CD14-positive monocyte (primary cell): ENCODE measurements around the gene DNAH11. TPM values are rescaled to one million over a fixed set of nuclear protein-coding genes. Genes with fewer than 3 reads are reported as not detected.

Experiments used
- DNase-seq, 3 donors: peaks; one replicate each; pipeline ENCODE4 v3.0.0-alpha.2; 2011 to 2022
- H2AFZ ChIP-seq: 2 replicates; pipeline ENCODE4 v1.6.0; 2012; ENCODE audit warnings: mild to moderate bottlenecking, low read depth, low read length, inconsistent platforms; ENCODE audit not compliant: insufficient read depth, poor library complexity, severe bottlenecking
- H3K27ac ChIP-seq, 2 donors: 1 replicate in 1 of 2; 2 replicates in 1 of 2; pipeline ENCODE4 v1.5.1; 2012 to 2013; ENCODE audit warnings: low read length in 2 of 2, control low read depth in 1 of 2, inconsistent platforms in 1 of 2, low read depth in 1 of 2, mild to moderate bottlenecking in 1 of 2
- H3K27me3 ChIP-seq, 2 donors: one replicate each; pipeline versions ENCODE4 v1.6.0 to v1.6.1; 2011 to 2013; ENCODE audit warnings: low read length in 2 of 2; ENCODE audit not compliant: control insufficient read depth in 2 of 2, insufficient read depth in 2 of 2
- H3K36me3 ChIP-seq, 2 donors: replicated peaks in 1 of 2; 1 replicate in 1 of 2; 2 replicates in 1 of 2; pipeline versions ENCODE4 v1.5.1 to v1.6.1; 2012 to 2013; ENCODE audit warnings: low read length in 2 of 2, control low read depth in 1 of 2, inconsistent platforms in 1 of 2, mild to moderate bottlenecking in 1 of 2; ENCODE audit not compliant: insufficient read depth in 2 of 2, control insufficient read depth in 1 of 2
- H3K4me1 ChIP-seq, 2 donors: 1 replicate in 1 of 2; 2 replicates in 1 of 2; pipeline versions ENCODE4 v1.5.1 to v1.6.1; 2012 to 2013; ENCODE audit warnings: low read length in 2 of 2, control low read depth in 1 of 2, inconsistent platforms in 1 of 2, mild to moderate bottlenecking in 1 of 2, moderate library complexity in 1 of 2; ENCODE audit not compliant: insufficient read depth in 2 of 2, control insufficient read depth in 1 of 2
- H3K4me2 ChIP-seq: replicated peaks from 2 replicates; pipeline ENCODE3; 2012; ENCODE audit warnings: low read length, moderate library complexity, mild to moderate bottlenecking; ENCODE audit not compliant: poor library complexity, severe bottlenecking; ENCODE audit errors: extremely low read depth
- H3K4me3 ChIP-seq, 3 experiments: fragments of 200-600 bp in 1 of 3; sonication (generic) in 1 of 3; replicated peaks in 1 of 3; 1 replicate in 2 of 3; 2 replicates in 1 of 3; pipeline ENCODE4 v1.5.1; 2011 to 2013; ENCODE audit warnings: low read length in 3 of 3, mild to moderate bottlenecking in 3 of 3, control low read depth in 2 of 3, low read depth in 2 of 3, inconsistent platforms in 1 of 3, moderate library complexity in 1 of 3
- H3K79me2 ChIP-seq: 2 replicates; pipeline ENCODE4 v1.6.0; 2012; ENCODE audit warnings: mild to moderate bottlenecking, control low read depth, inconsistent platforms, low read length, moderate library complexity; ENCODE audit not compliant: insufficient read depth
- H3K9ac ChIP-seq: 2 replicates; pipeline ENCODE4 v1.6.0; 2017; ENCODE audit warnings: low read length, mild to moderate bottlenecking; ENCODE audit not compliant: insufficient read depth, poor library complexity, severe bottlenecking
- H3K9me3 ChIP-seq, 2 donors: replicated peaks in 1 of 2; 1 replicate in 1 of 2; 2 replicates in 1 of 2; pipeline versions ENCODE4 v1.5.1 to v1.6.1; 2012 to 2013; ENCODE audit warnings: low read length in 2 of 2, control low read depth in 1 of 2; ENCODE audit not compliant: control insufficient read depth in 1 of 2, insufficient read depth in 1 of 2
- H4K20me1 ChIP-seq: 2 replicates; pipeline ENCODE4 v1.6.0; 2012; ENCODE audit warnings: mild to moderate bottlenecking, low read length, control low read depth, moderate library complexity; ENCODE audit not compliant: insufficient read depth
- H3K27ac Mint-ChIP-seq, 7 donors: one replicate each; pipeline ENCODE4 v1.8.0; 2020; ENCODE audit warnings: mild to moderate bottlenecking in 7 of 7, mixed read lengths in 7 of 7, moderate library complexity in 6 of 7, inconsistent platforms in 2 of 7
- H3K27me3 Mint-ChIP-seq, 3 donors: one replicate each; pipeline ENCODE4 v1.8.0; 2021 to 2022; ENCODE audit warnings: low read depth in 3 of 3, mild to moderate bottlenecking in 3 of 3, mixed read lengths in 3 of 3, moderate library complexity in 3 of 3, inconsistent platforms in 1 of 3
- H3K36me3 Mint-ChIP-seq, 2 donors: one replicate each; pipeline ENCODE4 v1.8.0; 2020; ENCODE audit warnings: mixed read lengths in 2 of 2, inconsistent platforms in 1 of 2, mild to moderate bottlenecking in 1 of 2
- H3K4me1 Mint-ChIP-seq: one replicate; pipeline ENCODE4 v1.8.0; 2020; ENCODE audit warnings: mild to moderate bottlenecking, mixed read lengths
- H3K4me3 Mint-ChIP-seq, 2 donors: one replicate each; pipeline ENCODE4 v1.8.0; 2020; ENCODE audit warnings: mild to moderate bottlenecking in 2 of 2, mixed read lengths in 2 of 2, moderate library complexity in 1 of 2
- H3K9me3 Mint-ChIP-seq, 7 donors: one replicate each; pipeline ENCODE4 v1.8.0; 2020 to 2022; ENCODE audit warnings: mixed read lengths in 7 of 7, mild to moderate bottlenecking in 6 of 7, moderate library complexity in 6 of 7, inconsistent platforms in 2 of 7
- WGBS: methylation state at CpG from one replicate; pipeline ENCODE4 v1.1.5; 2013; ENCODE audit warnings: missing lambda C conversion rate; ENCODE audit not compliant: insufficient coverage; 5-methylcytosine and 5-hydroxymethylcytosine counted together
- intact Hi-C, 2 donors: fragments of 100-400 bp; cut with micrococcal nuclease; formaldehyde crosslinking; loops; one replicate each; pipeline versions ENCODE4 v1.15.0 to v1.15.1; 2023
- polyA plus RNA-seq, 3 donors: library from polyadenylated mRNA; depleted of rRNA in 1 of 3; unstranded in 2 of 3; stranded (reverse) in 1 of 3; fragments of 300-500 nt in 2 of 3; fragments of >200 nt in 1 of 3; fragmentation: Illumina TruSeq in 2 of 3; gene quantifications; 1 replicate in 2 of 3; 2 replicates in 1 of 3; pipeline ENCODE4 v1.2.3, GENCODE V29; 2012 to 2021
- TF ChIP-seq, protein P1 (sequence below): fragments of 200-600 bp; IDR thresholded peaks from one replicate; pipeline ENCODE4 v1.8.0; 2022; ENCODE audit warnings: antibody characterized with exemption, mild to moderate bottlenecking

The DNAH11 gene
- polyA plus RNA-seq, 3 donors: not detected

DNA sequence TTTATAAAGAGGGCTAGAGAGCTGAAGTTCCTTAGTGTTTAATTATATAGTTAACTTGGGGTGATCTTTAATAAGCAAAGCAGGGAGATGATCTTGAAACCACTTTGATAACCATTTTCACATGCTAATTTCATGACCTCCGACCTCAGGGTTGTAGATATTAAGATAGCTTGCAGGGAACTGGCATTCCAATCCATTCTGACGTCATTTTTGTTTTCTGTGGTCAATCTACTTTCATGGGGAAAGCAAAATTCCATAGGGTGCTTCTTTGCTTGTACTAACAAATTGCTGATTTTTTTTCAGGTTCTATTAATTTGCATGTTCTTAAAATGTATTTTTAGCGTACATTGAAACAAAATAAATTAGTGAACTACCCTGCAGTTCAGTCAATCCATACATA, 263.5 kb downstream of the DNAH11 start:
- Histone ChIP-seq H3K36me3 (no peaks in the 10 kb centered on the region), H3K9me3 (no peaks in the 10 kb centered on the region), H3K4me3 (no peak overlapping the region), H2AFZ (no peak overlapping the region), H3K4me1 (no peaks in the 10 kb centered on the region), H3K27me3 (no peaks in the 10 kb centered on the region), H4K20me1 (no peaks in the 10 kb centered on the region), H3K79me2 (no peaks in the 10 kb centered on the region), H3K9ac (no peak overlapping the region), H3K4me2 (no peak overlapping the region), H3K27ac (no peak overlapping the region)
- no CpG with 5 or more reads among the region's 3 CpGs for whole genome bisulfite sequencing
- TF ChIP-seq, protein P1, sequence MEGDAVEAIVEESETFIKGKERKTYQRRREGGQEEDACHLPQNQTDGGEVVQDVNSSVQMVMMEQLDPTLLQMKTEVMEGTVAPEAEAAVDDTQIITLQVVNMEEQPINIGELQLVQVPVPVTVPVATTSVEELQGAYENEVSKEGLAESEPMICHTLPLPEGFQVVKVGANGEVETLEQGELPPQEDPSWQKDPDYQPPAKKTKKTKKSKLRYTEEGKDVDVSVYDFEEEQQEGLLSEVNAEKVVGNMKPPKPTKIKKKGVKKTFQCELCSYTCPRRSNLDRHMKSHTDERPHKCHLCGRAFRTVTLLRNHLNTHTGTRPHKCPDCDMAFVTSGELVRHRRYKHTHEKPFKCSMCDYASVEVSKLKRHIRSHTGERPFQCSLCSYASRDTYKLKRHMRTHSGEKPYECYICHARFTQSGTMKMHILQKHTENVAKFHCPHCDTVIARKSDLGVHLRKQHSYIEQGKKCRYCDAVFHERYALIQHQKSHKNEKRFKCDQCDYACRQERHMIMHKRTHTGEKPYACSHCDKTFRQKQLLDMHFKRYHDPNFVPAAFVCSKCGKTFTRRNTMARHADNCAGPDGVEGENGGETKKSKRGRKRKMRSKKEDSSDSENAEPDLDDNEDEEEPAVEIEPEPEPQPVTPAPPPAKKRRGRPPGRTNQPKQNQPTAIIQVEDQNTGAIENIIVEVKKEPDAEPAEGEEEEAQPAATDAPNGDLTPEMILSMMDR: no peak
- Mint-ChIP-seq H3K27ac (no peak overlapping the region), H3K27me3 (peaks cover 0 to 2% (median 0%) of the 10 kb centered on the region in 3 donors), H3K4me3 (no peak overlapping the region), H3K4me1 (no peaks in the 10 kb centered on the region), H3K9me3 (peaks cover 0 to 7% (median 2%) of the 10 kb centered on the region in 7 donors), H3K36me3 (no peaks in the 10 kb centered on the region)
- intact Hi-C loops: no loop called here
- no peak for DNase-seq

DNA sequence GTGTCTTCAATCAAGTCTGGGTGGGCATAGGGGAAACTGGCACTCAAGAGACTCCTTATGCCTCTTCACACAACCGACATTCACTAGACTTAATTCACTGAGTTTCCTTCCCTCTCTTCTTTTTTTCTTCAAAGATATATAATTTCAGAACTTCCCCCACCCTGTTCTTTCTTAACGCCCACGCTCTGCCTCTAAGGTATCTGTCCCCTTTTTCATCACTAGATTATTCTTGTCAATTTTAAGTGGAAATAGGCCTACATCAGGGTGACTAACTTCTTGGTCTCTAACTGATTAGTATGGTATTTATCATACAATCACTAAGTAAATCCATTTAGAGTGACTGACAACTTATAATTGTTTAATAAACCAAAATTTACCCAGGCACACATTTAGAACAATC, 276.2 kb downstream of the DNAH11 start:
- no CpG with 5 or more reads among the region's 3 CpGs for WGBS
- H4K20me1 ChIP-seq: no peaks in the 10 kb centered on the region
- intact Hi-C loops: no loop called here
- H2AFZ ChIP-seq: no peak overlapping the region
- Mint-ChIP-seq H3K4me3 (no peak overlapping the region), H3K27ac (no peak overlapping the region), H3K4me1 (no peaks in the 10 kb centered on the region), H3K27me3 (no peaks in the 10 kb centered on the region), H3K36me3 (no peaks in the 10 kb centered on the region), H3K9me3 (peaks cover 0 to 4% (median 2%) of the 10 kb centered on the region in 7 donors)
- no peak overlapping the region for H3K9ac ChIP-seq
- H3K27me3 ChIP-seq: no peaks in the 10 kb centered on the region
- H3K27ac ChIP-seq: no peak overlapping the region
- H3K4me3 ChIP-seq: no peak overlapping the region
- no peaks in the 10 kb centered on the region for H3K79me2 ChIP-seq
- H3K4me1 ChIP-seq: no peaks in the 10 kb centered on the region
- no peaks in the 10 kb centered on the region for H3K36me3 ChIP-seq
- no peaks in the 10 kb centered on the region for H3K9me3 ChIP-seq
- H3K4me2 ChIP-seq: no peak overlapping the region
- DNase-seq: no peak
- TF ChIP-seq, protein P1: no peak
